ENCODE results near the gene CDH22. TPM values are rescaled to one million over a fixed set of nuclear protein-coding genes. Genes with fewer than 3 reads are reported as not detected.

CDH22 gene
- total RNA-seq, 1 donor from 2014 or later = 0.13 TPM

DNA sequence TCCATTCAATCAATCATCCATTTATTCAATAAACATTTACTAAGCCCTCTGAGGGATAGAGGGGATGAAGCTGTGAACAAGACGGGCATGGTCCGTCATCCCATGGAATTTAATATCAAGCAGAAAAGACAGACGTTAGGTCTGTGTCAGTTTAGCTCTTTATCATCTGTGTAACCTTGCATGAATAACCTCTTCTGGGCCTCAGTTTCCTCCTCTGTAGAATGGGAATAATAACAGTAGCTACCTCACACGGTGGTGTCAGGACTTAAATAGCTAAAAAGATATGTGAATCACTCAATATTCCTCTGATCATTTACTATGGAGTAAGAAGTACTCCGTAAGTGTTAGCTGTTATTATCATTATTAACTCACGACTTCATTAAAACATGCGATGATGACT, 21.3 kb downstream of the CDH22 start:
- H3K4me1 ChIP-seq = peaks cover 20% of the 10 kb centered on the region
- H3K36me3 ChIP-seq = no peaks in the 10 kb centered on the region
- peaks cover 3% of the 10 kb centered on the region for H3K4me1 Mint-ChIP-seq
- H3K27ac ChIP-seq = no peak overlapping the region
- no peak overlapping the region for H3K27ac Mint-ChIP-seq
- H3K9me3 ChIP-seq (ENCODE audit: low read depth) = no peaks in the 10 kb centered on the region
- H3K36me3 Mint-ChIP-seq = no peaks in the 10 kb centered on the region
- no peak for DNase-seq (ENCODE audit: low spot score)
- no peak overlapping the region for H3K9ac ChIP-seq
- peaks cover 3% of the 10 kb centered on the region for H4K20me1 ChIP-seq (ENCODE audit: low read depth)
- H3K4me3 ChIP-seq = no peak overlapping the region
- H2AFZ ChIP-seq (replicated peaks) = no peak overlapping the region
- H3K4me3 Mint-ChIP-seq = no peak overlapping the region
- no peaks in the 10 kb centered on the region for H3K79me2 ChIP-seq (ENCODE audit: low read depth)
- TF ChIP-seq EZH2 (IDR thresholded peaks at IDR 0.05) (no peak), EZH2phosphoT487 (IDR thresholded peaks at IDR 0.05) (no peak)
- TF ChIP-seq, protein P1, sequence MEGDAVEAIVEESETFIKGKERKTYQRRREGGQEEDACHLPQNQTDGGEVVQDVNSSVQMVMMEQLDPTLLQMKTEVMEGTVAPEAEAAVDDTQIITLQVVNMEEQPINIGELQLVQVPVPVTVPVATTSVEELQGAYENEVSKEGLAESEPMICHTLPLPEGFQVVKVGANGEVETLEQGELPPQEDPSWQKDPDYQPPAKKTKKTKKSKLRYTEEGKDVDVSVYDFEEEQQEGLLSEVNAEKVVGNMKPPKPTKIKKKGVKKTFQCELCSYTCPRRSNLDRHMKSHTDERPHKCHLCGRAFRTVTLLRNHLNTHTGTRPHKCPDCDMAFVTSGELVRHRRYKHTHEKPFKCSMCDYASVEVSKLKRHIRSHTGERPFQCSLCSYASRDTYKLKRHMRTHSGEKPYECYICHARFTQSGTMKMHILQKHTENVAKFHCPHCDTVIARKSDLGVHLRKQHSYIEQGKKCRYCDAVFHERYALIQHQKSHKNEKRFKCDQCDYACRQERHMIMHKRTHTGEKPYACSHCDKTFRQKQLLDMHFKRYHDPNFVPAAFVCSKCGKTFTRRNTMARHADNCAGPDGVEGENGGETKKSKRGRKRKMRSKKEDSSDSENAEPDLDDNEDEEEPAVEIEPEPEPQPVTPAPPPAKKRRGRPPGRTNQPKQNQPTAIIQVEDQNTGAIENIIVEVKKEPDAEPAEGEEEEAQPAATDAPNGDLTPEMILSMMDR (IDR thresholded peaks at IDR 0.05) = no peak
- no peak overlapping the region for H3K4me2 ChIP-seq
- H3K27me3 Mint-ChIP-seq (ENCODE audit: insufficient read depth, low read depth) = peaks cover 12% of the 10 kb centered on the region
- no peaks in the 10 kb centered on the region for H3K9me3 Mint-ChIP-seq
- H3K27me3 ChIP-seq = no peaks in the 10 kb centered on the region
- no peaks in the 10 kb centered on the region for H3F3A ChIP-seq (ENCODE audit: low read depth)

DNA sequence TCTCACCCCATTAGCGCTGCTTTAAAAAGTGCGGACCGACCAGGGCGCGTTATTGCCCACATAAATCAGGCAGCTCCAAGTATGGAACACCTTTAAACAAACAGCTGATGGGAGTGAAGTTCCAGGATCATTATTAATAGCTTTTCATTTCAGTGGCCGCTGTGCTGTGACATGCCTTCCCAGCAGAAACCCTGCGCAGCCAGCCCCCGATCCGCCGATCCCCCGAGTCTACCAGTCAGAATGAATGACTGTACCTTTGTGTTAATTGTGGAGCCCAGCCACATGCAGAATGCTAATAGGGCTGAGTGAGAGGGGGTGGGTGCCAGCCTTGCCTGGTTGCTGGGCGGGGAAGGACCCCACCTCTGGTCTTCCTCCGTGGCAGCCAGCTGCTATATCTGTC, 21.9 kb downstream of the CDH22 start:
- no peak for TF ChIP-seq EZH2 (IDR thresholded peaks at IDR 0.05)
- TF ChIP-seq EZH2phosphoT487 (IDR thresholded peaks at IDR 0.05) = no peak
- TF ChIP-seq, protein P1 (IDR thresholded peaks at IDR 0.05) = no peak
- Histone ChIP-seq H2AFZ (replicated peaks) (no peak overlapping the region), H3K79me2 (ENCODE audit: low read depth) (no peaks in the 10 kb centered on the region), H3K27me3 (no peaks in the 10 kb centered on the region), H3F3A (ENCODE audit: low read depth) (no peaks in the 10 kb centered on the region), H3K4me2 (no peak overlapping the region), H3K36me3 (no peaks in the 10 kb centered on the region), H3K9ac (no peak overlapping the region), H3K4me3 (no peak overlapping the region), H3K27ac (no peak overlapping the region), H4K20me1 (ENCODE audit: low read depth) (no peaks in the 10 kb centered on the region), H3K4me1 (peaks cover 21% of the 10 kb centered on the region), H3K9me3 (ENCODE audit: low read depth) (no peaks in the 10 kb centered on the region)
- peaks cover 3% of the 10 kb centered on the region for H3K4me1 Mint-ChIP-seq
- DNase-seq (ENCODE audit: low spot score) = no peak
- peaks cover 13% of the 10 kb centered on the region for H3K27me3 Mint-ChIP-seq (ENCODE audit: insufficient read depth, low read depth)
- H3K36me3 Mint-ChIP-seq = no peaks in the 10 kb centered on the region
- no peaks in the 10 kb centered on the region for H3K9me3 Mint-ChIP-seq
- H3K4me3 Mint-ChIP-seq = no peak overlapping the region
- no peak overlapping the region for H3K27ac Mint-ChIP-seq

DNA sequence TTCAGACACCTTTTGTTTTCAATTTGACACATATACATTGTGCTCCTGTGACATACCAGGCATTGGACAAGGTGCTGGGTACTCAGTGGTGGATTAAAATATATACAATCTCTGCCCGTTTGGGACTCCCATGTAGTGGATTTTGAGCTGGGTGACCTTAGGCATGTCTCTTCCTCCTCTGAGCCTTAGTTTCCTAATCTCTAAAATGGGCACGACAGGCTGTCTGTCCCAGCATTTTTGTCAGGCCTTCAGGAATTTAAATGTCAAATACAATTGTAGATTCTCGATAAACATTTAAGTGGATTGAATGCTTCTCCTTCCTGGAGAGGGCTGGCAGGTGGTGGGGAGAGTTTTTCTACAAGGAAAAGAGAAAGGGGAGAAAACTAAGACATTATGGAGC, 22.6 kb downstream of the CDH22 start:
- Histone ChIP-seq H3K9me3 (ENCODE audit: low read depth) (no peaks in the 10 kb centered on the region), H2AFZ (replicated peaks) (no peak overlapping the region), H3K27ac (no peak overlapping the region), H3K79me2 (ENCODE audit: low read depth) (no peaks in the 10 kb centered on the region), H3K4me3 (no peak overlapping the region), H3K9ac (no peak overlapping the region), H4K20me1 (ENCODE audit: low read depth) (no peaks in the 10 kb centered on the region), H3K4me1 (peaks cover 21% of the 10 kb centered on the region), H3K4me2 (no peak overlapping the region), H3K36me3 (no peaks in the 10 kb centered on the region), H3F3A (ENCODE audit: low read depth) (no peaks in the 10 kb centered on the region), H3K27me3 (no peaks in the 10 kb centered on the region)
- H3K27me3 Mint-ChIP-seq (ENCODE audit: insufficient read depth, low read depth) = peaks cover 12% of the 10 kb centered on the region
- no peak for DNase-seq (ENCODE audit: low spot score)
- no peak overlapping the region for H3K4me3 Mint-ChIP-seq
- TF ChIP-seq, protein P1 (IDR thresholded peaks at IDR 0.05) = no peak
- TF ChIP-seq EZH2 (IDR thresholded peaks at IDR 0.05) (no peak), EZH2phosphoT487 (IDR thresholded peaks at IDR 0.05) (no peak)
- no peaks in the 10 kb centered on the region for H3K36me3 Mint-ChIP-seq
- H3K9me3 Mint-ChIP-seq = no peaks in the 10 kb centered on the region
- no peak overlapping the region for H3K27ac Mint-ChIP-seq
- H3K4me1 Mint-ChIP-seq = peaks cover 3% of the 10 kb centered on the region
